GM18907 (cell line): Measurements from ENCODE around the gene PLPP4.
"Not testable (repeated sequence)": the region's sequence is repeated elsewhere in the genome, so short reads cannot be mapped to it uniquely, and the experiment has no call there.

Source experiments
- ATAC-seq: cut with Tn5 transposase; IDR thresholded peaks from one replicate; pipeline ENCODE4 v1.9.1; 2021; ENCODE audit warnings: mild to moderate bottlenecking, moderate library complexity; ENCODE audit not compliant: unreplicated experiment

PLPP4 gene

DNA sequence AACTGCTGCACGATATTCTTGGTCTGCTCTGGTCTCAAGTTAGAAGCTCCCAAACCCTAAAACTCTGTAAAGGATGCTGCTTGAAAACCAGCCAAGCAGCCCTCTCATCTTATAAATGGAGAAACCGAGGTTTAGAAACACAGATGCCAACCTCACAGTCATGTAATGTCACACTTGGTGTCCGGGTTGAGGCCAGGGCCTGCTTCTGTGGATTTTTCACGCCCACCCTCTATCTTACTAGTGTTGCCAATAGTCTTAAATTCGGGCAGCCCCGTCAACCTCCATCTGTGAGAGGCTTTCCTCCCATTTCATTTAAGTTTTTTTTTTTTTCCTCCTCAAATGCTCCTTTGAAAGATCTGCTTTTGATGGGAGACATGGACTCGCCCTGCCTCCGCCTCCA, 28.9 kb downstream of the PLPP4 start:
- ATAC-seq, result no peak

DNA sequence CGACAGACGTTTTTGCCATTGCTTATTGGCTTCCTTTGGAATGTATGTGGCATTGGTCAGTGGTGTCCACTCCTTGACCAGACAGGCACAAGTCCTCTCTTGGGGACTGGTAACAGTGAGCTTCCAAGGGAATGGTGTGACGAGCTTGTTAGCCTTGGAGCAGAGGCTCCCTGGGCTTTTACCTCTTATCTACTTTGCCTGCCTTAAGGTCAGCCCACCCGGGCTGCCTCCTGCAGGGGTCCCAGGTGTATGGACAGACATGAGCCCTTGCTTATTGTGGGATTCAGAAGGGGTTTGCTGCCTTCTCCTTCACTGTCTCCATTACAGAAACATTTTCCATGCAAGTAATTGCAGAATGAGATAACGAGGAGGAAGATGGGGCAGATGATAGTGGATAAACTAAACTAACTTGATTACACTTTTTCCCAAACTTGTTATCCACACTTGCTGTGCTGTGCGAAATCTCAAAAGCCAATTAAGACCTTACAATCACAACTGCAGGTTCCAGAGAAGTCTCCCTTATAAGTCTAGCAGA, 29.7 kb downstream of the PLPP4 start:
- no peak for ATAC-seq

DNA sequence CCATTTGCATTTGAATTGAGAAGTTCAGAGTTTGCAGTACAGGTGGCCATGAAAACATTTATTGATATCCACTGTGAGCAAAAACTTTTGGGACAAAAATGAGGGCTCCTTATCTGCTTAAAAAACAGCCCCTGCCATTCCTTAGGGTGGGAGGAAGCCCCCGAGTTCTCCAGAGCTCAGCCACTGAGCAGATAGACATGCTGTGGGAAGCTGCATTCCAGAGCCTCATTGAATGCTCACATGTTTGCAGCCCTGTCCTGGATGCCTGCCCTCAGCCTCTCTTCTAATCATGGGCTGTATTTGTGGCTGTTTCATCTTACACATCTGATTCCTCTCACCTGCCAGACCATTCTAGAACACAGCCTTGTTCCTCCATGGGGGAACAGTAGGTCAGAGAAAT, 33.3 kb downstream of the PLPP4 start:
- ATAC-seq, result no peak

DNA sequence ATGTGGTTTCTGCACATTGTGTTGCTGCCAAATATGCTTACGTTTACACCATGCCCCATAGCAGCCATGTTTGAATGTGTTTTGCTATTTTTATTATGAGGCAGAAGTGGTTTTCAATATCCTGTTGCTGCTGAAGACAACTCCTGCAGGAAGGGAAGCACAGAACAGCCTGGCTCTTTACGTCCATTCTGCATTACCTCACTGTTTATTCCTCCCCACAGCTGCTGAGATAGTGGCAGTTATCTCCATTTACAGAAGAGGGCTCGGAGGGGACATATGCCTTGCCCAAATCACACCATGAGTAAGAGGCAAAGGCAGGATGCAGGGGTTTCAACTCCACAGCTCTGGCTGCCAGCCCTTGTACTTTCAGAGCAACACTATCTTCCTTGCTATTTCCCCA, 35.3 kb downstream of the PLPP4 start:
- ATAC-seq, result no peak

DNA sequence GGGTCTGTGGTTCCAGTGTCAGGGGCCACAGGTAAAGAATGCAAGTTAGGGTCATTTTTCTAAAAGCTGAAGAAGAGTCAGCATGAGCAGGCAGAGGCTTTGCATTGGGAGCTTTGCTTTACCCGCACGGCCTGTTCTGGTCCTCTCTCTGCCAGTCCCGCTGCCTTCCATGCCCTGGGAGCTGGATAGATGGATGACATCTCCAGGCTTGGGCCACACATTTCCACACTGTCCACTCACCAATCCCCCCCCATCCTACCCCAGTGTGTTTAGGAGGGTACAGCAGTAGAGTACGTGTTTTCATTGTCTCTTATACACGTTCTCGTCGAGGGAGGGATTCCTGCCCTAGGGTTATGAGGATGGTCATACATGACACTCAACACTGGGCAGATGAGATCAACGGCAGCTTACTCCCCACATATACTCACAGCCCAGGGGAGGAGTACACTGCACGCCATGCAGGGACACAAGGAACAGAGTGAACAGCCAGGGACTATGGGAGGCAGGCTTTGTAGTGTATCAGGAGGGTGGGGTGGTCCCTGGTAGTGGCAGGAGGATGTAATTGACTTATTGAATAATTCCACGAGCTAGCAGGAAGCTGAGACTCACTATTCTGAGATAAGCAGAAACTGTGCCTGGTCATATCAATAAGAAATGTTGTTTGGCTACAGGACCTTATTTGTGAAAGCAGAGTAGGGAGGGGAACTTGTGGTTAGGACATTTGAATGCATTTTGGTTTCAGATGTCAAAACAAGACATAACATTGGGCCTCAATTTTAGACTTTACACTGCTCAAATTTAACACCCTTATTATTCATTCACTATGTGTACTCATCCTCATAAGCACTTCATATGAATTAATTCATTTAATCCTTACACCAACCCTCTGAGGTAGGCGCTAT, 36.6 kb downstream of the PLPP4 start:
- ATAC-seq, result peak; percentile 75

DNA sequence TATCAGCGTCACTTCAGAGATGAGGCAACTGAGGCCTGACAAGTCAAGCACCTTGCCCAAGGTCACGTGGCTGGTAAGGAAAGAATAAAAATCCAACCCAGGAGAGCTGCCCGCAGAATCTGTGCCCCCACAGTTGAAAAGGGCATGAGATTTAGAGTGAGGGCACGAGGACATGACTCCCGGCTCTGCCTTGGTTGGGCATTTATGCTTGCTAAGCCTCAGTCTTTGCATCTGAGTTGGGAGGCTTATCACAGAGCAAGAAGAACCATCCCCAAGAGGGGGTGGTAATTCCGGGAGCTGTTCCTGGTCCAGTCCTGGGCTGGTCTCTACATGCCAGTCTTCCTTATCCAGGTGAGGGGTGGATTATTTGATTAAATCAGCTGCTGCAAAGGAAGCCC, 37.3 kb downstream of the PLPP4 start:
- ATAC-seq, result no peak

DNA sequence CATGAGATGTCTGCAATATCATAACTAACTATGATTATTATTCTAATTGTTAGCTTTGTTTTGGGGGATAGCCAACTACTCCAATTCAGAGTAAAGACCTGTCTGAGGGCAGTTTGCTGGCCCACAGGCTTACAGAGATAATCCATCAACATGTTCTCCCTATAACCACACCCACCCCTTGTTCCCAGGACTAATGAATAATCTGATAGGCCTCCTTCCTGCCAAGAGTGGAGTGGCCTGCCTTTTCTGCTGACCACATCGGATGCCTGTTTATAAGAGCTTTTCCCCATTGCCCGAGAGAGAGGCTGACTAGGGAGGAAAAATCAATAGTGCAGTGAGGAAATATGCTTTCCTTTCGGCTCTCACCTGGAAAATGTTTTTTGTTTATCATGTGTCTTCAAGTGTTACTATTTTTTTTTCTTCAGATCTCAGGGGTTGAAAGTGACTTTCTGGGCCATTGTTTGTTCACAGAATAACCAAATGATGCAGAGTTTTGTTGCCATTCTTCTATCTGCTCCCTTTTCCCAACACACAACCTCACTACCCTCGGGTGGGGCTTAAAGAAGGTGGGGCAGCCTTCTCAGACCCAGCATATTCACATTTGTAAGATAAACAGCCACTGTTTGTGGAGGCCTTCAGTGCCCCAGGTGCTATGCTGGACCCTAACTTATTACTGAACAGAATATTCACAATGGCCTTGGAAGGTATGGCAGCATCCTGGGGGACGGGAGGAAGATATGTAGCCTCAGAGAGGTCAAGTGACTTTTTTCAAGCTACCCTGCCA, 38.4 kb downstream of the PLPP4 start:
- no peak for ATAC-seq

DNA sequence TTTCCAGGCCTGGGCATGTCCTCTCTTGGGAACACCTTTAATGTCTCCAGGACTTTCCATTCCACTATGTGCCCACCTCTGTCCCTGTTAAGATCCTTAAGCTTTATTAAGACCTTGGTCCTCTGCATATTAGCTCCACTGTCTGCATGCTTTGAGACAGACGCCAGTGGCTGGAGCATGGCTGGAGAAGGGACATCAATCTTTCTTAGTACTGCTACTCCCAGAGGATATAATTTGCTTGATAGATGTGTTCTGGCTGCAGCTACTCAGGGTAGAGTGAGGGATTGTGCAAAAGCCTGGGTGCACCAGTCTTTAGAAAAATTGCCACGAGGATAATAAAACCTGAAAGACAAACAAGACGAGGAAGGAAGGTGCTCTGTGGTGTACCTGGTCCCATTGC, 42.9 kb downstream of the PLPP4 start:
- ATAC-seq, result no peak

DNA sequence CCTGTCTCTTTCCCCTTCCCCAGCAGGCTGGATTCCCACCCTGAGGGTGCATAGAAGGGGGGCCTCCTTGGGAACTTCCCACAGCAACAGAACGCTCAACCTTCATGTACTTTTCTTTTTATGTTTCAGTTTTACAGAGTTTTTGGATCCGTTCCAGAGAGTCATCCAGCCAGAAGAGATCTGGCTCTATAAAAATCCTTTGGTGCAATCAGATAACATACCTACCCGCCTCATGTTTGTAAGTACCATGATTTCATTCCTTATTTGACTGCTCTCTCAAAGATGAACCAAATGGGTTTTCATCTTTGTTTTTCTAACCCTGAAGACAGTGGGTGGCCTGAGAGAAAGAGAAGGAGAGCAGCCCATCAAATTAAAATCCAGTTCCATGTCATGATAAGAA, 46.7 kb downstream of the PLPP4 start:
- ATAC-seq, result no peak

DNA sequence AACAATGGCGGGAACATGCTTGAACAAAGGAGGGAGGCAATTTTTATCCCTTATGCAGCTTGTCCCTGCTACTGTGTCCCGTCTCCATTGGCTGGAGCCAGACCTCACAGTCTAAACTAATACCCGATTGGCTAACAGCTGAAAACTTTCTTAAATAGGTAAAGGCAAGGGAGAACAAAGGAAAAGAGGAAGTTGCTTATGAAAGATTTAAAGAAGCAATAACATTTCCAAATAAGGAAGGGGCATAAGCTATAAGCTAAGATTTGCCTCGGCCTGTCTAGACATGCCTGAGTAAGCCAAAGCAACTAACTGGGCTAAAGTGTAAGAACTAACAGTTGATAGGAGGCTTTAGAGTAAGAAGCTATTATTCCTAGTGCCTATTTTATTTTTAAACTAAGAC, 47.2 kb downstream of the PLPP4 start:
- ATAC-seq, result not testable (repeated sequence)

DNA sequence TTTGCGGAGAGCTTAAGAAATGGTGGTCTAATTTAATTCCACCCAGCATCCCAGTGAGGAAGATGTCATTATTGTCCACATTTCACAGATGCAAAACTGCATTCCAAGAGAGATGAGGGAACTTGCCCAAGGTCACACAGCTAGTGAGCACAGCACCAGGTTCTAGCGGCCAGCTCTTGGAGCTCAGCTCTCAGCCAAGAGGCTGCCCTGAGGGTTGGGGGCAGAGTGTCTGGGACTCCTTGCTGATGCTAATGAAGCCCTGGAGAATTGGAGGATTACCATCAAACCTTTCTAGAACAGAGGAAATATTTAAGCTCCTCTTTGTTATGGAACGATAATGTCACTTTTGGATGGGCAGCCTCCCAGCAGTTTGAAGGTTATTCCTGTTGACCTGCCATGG, 48.0 kb downstream of the PLPP4 start:
- no peak for ATAC-seq

DNA sequence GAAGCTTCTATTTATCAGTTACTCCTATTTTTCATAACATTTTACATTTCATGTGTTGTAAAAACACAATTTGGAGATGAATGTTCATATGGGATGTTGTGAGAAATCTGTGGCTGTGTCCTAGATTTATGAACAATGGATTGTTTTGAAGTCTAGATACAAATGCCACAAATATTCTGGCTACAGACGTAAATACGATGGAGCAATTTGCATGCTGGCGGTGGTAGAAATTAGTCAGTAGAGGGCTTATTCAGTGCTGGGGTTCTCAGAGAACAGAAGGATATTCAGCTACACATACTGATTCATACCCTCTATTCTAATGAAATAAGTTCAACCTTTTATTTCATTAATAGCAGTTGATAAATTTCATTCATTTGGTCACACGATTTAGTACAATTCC, 48.8 kb downstream of the PLPP4 start:
- ATAC-seq, result no peak

DNA sequence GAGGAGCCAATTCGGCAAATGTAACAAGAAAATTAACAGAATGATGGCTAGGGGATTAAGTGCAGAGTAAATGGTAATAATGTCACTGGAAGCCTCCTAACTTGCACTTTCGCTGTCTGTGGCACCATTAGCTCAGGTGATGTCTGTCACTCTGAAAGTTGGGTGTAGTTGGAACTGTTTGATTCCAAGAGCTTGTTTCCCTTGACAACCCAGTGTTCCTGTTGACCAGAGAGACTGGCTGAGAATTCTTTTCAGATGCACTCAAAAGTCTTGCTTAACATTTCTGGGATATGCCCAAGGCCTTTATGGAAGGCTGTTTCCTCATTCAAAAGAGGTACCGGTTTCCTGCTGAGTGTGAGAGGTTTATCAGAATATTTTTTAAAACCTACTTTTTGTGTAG, 49.6 kb downstream of the PLPP4 start:
- ATAC-seq, result no peak

DNA sequence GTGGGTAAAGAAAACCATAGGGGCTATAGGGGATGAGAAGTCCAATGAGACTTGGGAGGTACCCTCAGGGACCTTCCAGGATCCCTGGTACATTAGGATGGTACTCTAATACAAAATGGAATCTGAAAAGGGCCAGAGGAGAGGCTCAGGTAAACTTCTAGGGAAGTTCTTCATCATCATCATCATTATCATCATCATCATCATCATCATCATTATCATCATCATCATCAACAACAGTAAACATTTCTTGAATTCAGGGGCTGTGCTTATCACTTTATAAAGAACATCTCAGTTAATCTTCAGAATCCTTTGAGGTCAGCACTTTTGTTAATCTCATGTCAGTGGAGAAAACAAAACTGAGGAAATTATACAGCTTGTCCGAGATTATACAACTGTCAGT, 50.1 kb downstream of the PLPP4 start:
- no peak for ATAC-seq

DNA sequence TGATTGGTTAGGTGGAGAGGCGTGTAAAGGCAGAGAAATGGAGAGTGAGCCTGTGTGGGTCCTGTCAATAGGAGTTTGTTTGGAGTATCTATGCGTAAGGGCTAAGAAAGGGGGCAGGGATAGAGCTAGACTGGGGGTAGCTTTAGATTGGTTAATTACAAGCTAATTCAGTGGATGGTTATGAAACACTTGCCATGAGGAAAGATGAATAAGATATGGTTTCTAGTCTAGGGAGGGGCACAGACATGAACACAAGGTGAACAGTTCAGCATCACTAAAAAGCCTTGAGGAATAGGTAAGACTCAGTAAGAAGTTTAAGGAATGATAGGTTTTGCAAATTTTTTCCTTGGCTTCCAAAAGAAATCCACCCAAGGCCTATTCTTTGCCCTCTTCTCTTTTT, 50.6 kb downstream of the PLPP4 start:
- no peak for ATAC-seq

DNA sequence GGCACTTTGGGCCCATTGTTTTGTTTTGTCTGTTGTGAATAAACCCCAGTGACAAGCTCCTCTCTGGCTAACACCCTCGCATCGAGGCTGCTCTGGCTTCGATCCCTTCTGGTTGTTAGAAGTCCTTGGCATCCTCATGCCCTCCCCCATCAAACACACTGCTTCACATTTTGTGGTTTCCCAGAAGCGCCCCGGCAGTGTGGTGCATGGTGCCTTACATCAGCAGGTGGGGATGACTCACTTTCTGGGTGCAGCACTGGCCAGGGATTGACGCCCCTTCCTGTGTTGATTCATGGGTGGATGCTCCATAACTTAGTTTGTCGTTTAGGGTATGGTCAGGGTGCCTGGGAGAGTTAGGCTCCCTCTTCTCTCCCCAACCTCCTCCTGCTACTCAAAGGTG, 51.4 kb downstream of the PLPP4 start:
- no peak for ATAC-seq

DNA sequence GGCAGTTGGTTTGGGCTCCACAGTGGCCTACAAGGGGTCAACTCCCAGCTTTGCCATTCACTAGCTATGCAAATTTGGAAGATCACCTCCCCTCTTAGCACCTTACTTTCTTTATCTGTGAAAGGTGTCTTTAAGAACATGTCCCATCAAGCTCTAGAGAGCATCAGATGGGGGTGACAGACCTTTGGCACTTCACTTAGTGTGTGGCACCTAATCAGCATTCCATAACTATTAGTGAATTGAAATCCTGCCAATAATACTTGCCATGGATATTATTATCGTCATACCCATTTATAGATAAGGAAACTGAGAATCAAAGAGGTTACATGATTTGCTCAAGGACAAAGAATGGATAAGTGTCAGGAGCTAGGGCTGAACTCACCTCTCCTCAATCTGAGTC, 51.9 kb downstream of the PLPP4 start:
- ATAC-seq, result no peak

DNA sequence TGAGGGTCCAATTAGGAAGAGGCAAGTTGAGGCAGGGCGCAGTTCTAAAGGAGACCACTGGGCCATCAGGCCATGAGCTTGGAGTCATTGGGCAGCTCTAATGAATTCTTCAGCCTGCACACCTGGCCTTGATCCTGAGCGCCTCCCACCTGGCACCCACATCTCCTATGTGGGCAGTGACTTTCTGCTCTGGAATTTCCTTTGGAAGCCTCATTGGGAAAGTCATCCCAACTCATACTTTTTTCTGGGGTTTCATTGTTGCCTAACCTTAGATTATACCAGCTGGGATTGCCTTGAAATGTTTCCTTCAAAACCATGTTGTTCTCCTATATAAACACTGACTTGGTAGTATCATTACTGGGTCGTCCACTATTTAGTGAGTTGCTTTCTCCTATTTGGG, 54.1 kb downstream of the PLPP4 start:
- ATAC-seq, result no peak

DNA sequence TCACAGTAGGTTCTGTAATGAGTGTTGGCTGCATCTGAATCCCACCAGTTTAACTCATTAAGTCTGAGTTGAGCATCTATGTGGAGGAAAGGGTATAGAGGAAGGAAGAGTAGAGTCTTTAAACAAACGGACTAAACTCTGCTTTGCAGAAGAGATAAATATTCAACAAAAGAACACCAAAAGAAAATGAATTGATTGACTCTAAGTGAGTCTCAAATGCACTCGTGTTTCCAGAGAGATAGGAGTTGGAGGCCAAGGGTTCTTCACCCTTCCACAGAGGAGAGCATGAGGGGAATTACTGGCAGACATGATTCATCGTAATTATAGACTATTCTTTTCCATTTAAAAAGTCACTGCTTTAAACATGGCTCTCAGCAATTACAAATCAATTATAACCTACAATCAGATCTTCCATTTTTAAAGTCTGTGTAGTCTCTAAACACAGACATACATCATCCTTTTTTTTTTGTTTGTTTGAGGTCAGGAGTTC, 56.3 kb downstream of the PLPP4 start:
- no peak for ATAC-seq

DNA sequence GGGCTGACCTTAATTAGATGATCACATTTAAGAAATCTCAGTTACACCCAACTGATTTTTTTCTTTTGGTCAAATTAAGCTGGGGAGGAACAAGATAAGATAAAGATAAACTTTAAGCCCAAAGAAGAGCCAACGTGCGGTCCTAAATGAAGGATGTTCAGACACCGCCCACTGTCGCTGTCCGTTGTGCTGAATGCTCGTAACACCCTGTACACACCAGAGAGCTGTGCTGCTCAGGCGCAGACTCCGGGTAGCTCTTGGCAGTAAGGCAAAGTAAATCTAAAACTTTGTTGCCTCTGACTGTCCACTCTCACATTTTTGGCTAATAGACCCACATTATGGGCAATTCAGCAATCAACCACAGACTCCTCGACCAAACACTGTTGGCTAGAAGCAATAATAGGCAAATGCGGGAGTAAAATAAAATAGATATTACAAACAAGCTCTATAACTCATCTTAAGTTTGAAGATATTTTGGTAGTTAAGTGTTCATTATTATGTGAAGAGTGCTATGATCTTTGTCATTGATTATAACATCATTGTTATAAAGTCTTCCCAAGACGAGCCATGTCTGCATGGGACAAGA, 57.1 kb downstream of the PLPP4 start:
- no peak for ATAC-seq

DNA sequence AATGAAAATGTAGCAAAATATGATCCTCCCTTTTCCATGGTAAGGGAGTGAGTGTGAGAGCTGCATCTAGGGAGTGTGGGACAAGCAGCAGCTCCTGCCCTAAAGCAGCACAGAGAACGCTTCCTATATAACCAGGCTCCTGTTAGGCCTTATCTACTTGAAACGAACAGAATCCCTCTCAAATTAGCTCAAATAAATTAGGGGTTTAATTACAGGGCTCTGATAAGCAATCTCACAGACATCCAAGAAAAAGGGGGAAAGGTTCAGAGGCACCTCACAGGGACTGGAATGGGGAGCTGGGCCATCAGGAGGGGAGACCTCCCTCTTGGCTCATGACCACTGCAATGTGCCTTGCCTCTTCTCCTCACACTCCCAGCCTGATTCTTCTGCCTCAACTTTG, 57.9 kb downstream of the PLPP4 start:
- no peak for ATAC-seq
